Keratinocyte (primary cell): ENCODE measurements around the gene LRIT2. TPM values are rescaled to one million over a fixed set of nuclear protein-coding genes. Genes with fewer than 3 reads are reported as not detected.

Experiments
- DNase-seq: peaks from one replicate; pipeline ENCODE4 v3.0.0-alpha.2; 2011; ENCODE audit warnings: low read depth, missing footprints, low spot score
- FAIRE-seq: peaks from 2 replicates; lab custom pipeline; 2011; peaks lifted over from hg19 to GRCh38; lab: Jason Lieb, UNC
- H2AFZ ChIP-seq: 2 replicates; pipeline ENCODE4 v1.6.0; 2012; ENCODE audit warnings: low read length, control low read depth, inconsistent platforms; ENCODE audit not compliant: control insufficient read depth
- H3K27ac ChIP-seq: 2 replicates; pipeline ENCODE4 v1.5.1; 2011; ENCODE audit warnings: low read length; ENCODE audit not compliant: control insufficient read depth, insufficient read depth
- H3K27me3 ChIP-seq: 3 replicates; pipeline ENCODE4 v1.6.0; 2011; ENCODE audit warnings: low read length; ENCODE audit not compliant: control insufficient read depth, insufficient read depth; ENCODE audit errors: extremely low read depth
- H3K36me3 ChIP-seq, 2 experiments: 2 replicates in 1 of 2; 3 replicates in 1 of 2; pipeline ENCODE4 v1.5.1; 2011; ENCODE audit warnings: low read length in 2 of 2, mild to moderate bottlenecking in 1 of 2; ENCODE audit not compliant: control insufficient read depth in 2 of 2, insufficient read depth in 2 of 2; ENCODE audit errors: extremely low read depth in 1 of 2
- H3K4me1 ChIP-seq: 3 replicates; pipeline ENCODE4 v1.5.1; 2011; ENCODE audit warnings: low read length; ENCODE audit not compliant: control insufficient read depth, insufficient read depth; ENCODE audit errors: extremely low read depth
- H3K4me2 ChIP-seq: 3 replicates; pipeline ENCODE4 v1.6.0; 2011; ENCODE audit warnings: low read depth, low read length; ENCODE audit not compliant: control insufficient read depth, insufficient read depth; ENCODE audit errors: extremely low read depth
- H3K4me3 ChIP-seq, 3 experiments: fragments of 200-600 bp in 1 of 3; sonication (generic) in 1 of 3; 2 replicates in 2 of 3; 3 replicates in 1 of 3; pipeline ENCODE4 v1.5.1; 2011 to 2016; ENCODE audit warnings: low read length in 3 of 3, mild to moderate bottlenecking in 3 of 3, control low read depth in 2 of 3, inconsistent platforms in 1 of 3, low read depth in 1 of 3, mixed read lengths in 1 of 3, mixed run types in 1 of 3, moderate library complexity in 1 of 3; ENCODE audit not compliant: control insufficient read depth in 2 of 3, insufficient read depth in 2 of 3; ENCODE audit errors: extremely low read depth in 1 of 3
- H3K79me2 ChIP-seq: 2 replicates; pipeline ENCODE4 v1.6.0; 2012; ENCODE audit warnings: low read length; ENCODE audit not compliant: control insufficient read depth, insufficient read depth
- H3K9ac ChIP-seq: 3 replicates; pipeline ENCODE4 v1.6.0; 2011; ENCODE audit warnings: low read length; ENCODE audit not compliant: control insufficient read depth, insufficient read depth; ENCODE audit errors: extremely low read depth
- H3K9me1 ChIP-seq: 3 replicates; pipeline ENCODE4 v1.6.0; 2011; ENCODE audit warnings: low read length; ENCODE audit not compliant: control insufficient read depth, insufficient read depth; ENCODE audit errors: extremely low read depth
- H3K9me3 ChIP-seq: 2 replicates; pipeline ENCODE4 v1.5.1; 2012; ENCODE audit warnings: low read depth, low read length; ENCODE audit not compliant: control insufficient read depth
- H4K20me1 ChIP-seq: 3 replicates; pipeline ENCODE4 v1.6.0; 2011; ENCODE audit warnings: low read length; ENCODE audit not compliant: control insufficient read depth, insufficient read depth; ENCODE audit errors: extremely low read depth
- EZH2 ChIP-seq: IDR thresholded peaks from one replicate; pipeline ENCODE4 v1.6.1; 2012; ENCODE audit warnings: inconsistent platforms, mild to moderate bottlenecking, low read length, moderate library complexity
- dilution Hi-C: fragments of 300-500 bp; cut with MboI; formaldehyde crosslinking; loops from one replicate; pipeline ENCODE4 v1.7.0; 2020; ENCODE audit warnings: low sequenced_read_pairs; ENCODE audit not compliant: extremely low pct_ligation_motif_present
- polyA plus RNA-seq, 5 experiments: library from polyadenylated mRNA; depleted of rRNA in 3 of 5; stranded (reverse) in 3 of 5; stranded (forward) in 1 of 5; unstranded in 1 of 5; fragments of >200 nt; gene quantifications; 1 replicate in 1 of 5; 2 replicates in 3 of 5; 3 replicates in 1 of 5; pipeline versions ENCODE4 v1.2.1 to v1.2.3, GENCODE V29; 2011 to 2012; ENCODE audit warnings: missing spikeins in 2 of 5, low read depth in 1 of 5, low replicate concordance in 1 of 5
- TF ChIP-seq, protein P1 (sequence below), 3 experiments: IDR thresholded peaks in 1 of 3; conservative IDR thresholded peaks in 1 of 3; optimal IDR thresholded peaks in 1 of 3; 2 replicates in 2 of 3; 3 replicates in 1 of 3; pipeline versions ENCODE3 to v1.5.1; 2011; ENCODE audit warnings: low read length in 3 of 3, mild to moderate bottlenecking in 3 of 3, moderate library complexity in 2 of 3, control low read depth in 1 of 3, inconsistent platforms in 1 of 3; ENCODE audit not compliant: insufficient read depth in 2 of 3; ENCODE audit errors: extremely low read depth in 1 of 3

The LRIT2 gene
- polyA plus RNA-seq, 1 donor (not counting 4 experiments of a cell fraction or from before 2014, with no cell fraction given), result not detected

GRCh38 chr10:84221916-84222315, 3.4 kb downstream of the LRIT2 start:
- Histone ChIP-seq H3K9me1 (no peaks in the 10 kb centered on the region), H4K20me1 (no peaks in the 10 kb centered on the region), H2AFZ (no peak overlapping the region), H3K4me1 (no peaks in the 10 kb centered on the region), H3K79me2 (no peaks in the 10 kb centered on the region), H3K27me3 (no peaks in the 10 kb centered on the region), H3K4me3 (no peak overlapping the region), H3K36me3 (no peaks in the 10 kb centered on the region), H3K4me2 (no peak overlapping the region), H3K27ac (no peak overlapping the region), H3K9me3 (no peaks in the 10 kb centered on the region), H3K9ac (no peak overlapping the region)
- FAIRE-seq, result no peak
- no peak for TF ChIP-seq EZH2
- TF ChIP-seq, protein P1, sequence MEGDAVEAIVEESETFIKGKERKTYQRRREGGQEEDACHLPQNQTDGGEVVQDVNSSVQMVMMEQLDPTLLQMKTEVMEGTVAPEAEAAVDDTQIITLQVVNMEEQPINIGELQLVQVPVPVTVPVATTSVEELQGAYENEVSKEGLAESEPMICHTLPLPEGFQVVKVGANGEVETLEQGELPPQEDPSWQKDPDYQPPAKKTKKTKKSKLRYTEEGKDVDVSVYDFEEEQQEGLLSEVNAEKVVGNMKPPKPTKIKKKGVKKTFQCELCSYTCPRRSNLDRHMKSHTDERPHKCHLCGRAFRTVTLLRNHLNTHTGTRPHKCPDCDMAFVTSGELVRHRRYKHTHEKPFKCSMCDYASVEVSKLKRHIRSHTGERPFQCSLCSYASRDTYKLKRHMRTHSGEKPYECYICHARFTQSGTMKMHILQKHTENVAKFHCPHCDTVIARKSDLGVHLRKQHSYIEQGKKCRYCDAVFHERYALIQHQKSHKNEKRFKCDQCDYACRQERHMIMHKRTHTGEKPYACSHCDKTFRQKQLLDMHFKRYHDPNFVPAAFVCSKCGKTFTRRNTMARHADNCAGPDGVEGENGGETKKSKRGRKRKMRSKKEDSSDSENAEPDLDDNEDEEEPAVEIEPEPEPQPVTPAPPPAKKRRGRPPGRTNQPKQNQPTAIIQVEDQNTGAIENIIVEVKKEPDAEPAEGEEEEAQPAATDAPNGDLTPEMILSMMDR (optimal IDR thresholded peaks at IDR 0.05 in 1 of 3, IDR thresholded peaks at IDR 0.05 in 1 of 3, conservative IDR thresholded peaks at IDR 0.05 in 1 of 3; ENCODE audit: extremely low read depth in 1 of 3, insufficient read depth in 2 of 3, low read length in 3 of 3), result no peak
- dilution Hi-C loops, result no loop called here
- DNase-seq, result no peak

DNA sequence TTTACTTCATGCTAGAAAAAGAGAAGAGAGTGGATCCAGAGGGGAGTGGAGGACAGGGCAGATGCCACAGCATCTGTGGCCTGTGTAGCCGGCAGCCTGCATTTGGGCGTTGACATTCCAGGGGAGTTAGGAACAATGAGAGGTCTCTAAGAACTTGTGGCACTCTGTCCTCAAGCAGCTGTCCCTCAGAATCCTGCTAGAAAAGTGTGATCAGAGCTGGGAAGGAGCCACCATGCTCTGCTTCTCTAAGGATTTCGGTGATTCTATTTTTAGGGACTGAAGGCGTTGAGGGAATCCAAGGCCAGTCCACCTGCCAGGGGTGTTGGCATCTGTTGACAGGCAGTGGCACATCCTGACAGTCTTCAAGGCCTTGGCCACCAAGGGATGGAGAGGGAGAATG, 7.6 kb downstream of the LRIT2 start:
- H3K9ac ChIP-seq, result no peak overlapping the region
- no peak overlapping the region for H3K4me3 ChIP-seq
- dilution Hi-C loops, result no loop called here
- no peaks in the 10 kb centered on the region for H4K20me1 ChIP-seq
- H3K4me1 ChIP-seq, result no peaks in the 10 kb centered on the region
- no peaks in the 10 kb centered on the region for H3K27me3 ChIP-seq
- H3K27ac ChIP-seq, result no peak overlapping the region
- no peaks in the 10 kb centered on the region for H3K36me3 ChIP-seq
- H3K4me2 ChIP-seq, result no peak overlapping the region
- DNase-seq, result no peak
- FAIRE-seq, result no peak
- H3K9me3 ChIP-seq, result no peaks in the 10 kb centered on the region
- no peaks in the 10 kb centered on the region for H3K79me2 ChIP-seq
- H3K9me1 ChIP-seq, result no peaks in the 10 kb centered on the region
- TF ChIP-seq EZH2, result no peak
- TF ChIP-seq, protein P1 (optimal IDR thresholded peaks at IDR 0.05 in 1 of 3, IDR thresholded peaks at IDR 0.05 in 1 of 3, conservative IDR thresholded peaks at IDR 0.05 in 1 of 3; ENCODE audit: extremely low read depth in 1 of 3, insufficient read depth in 2 of 3, low read length in 3 of 3), result no peak
- no peak overlapping the region for H2AFZ ChIP-seq
